GM12878 (cell line): Measurements from ENCODE around the gene RAB6B.

Experiments used
- CEBPB ChIP-seq, 2 experiments: fragments of 150-350 bp in 1 of 2; IDR thresholded peaks; 2 replicates each; pipeline ENCODE4 v1.6.1; 2012 to 2014; ENCODE audit warnings: low read depth in 2 of 2, low read length in 2 of 2, borderline replicate concordance in 1 of 2, inconsistent platforms in 1 of 2
- EGR1 ChIP-seq, 2 experiments: IDR thresholded peaks; 1 replicate in 1 of 2; 2 replicates in 1 of 2; pipeline ENCODE4 v1.6.1; 2011 to 2012; ENCODE audit warnings: low read depth in 2 of 2, low read length in 2 of 2, borderline replicate concordance in 1 of 2, mild to moderate bottlenecking in 1 of 2, moderate library complexity in 1 of 2
- ESRRA ChIP-seq: IDR thresholded peaks from 2 replicates; pipeline ENCODE4 v1.6.1; 2012; ENCODE audit warnings: mild to moderate bottlenecking, low read length, improper control_type of control experiment
- MTA2 ChIP-seq: fragments of 450-650 bp; IDR thresholded peaks from 2 replicates; pipeline ENCODE4 v1.6.1; 2016; ENCODE audit warnings: low read depth, mild to moderate bottlenecking, moderate library complexity
- POLR2A ChIP-seq: IDR thresholded peaks from 2 replicates; pipeline ENCODE4 v1.6.1; 2011; ENCODE audit warnings: low read depth, mild to moderate bottlenecking, low read length
- POLR2AphosphoS5 ChIP-seq: IDR thresholded peaks from 2 replicates; pipeline ENCODE4 v1.6.1; 2011; ENCODE audit warnings: mild to moderate bottlenecking, low read length, inconsistent platforms
- TAF1 ChIP-seq: IDR thresholded peaks from 2 replicates; pipeline ENCODE4 v1.6.1; 2011; ENCODE audit warnings: mild to moderate bottlenecking, low read depth, low read length, borderline replicate concordance
- TF ChIP-seq, protein P1 (sequence below), 3 experiments: IDR thresholded peaks in 2 of 3; conservative IDR thresholded peaks in 1 of 3; 2 replicates each; pipeline ENCODE4 v1.5.1; 2011; ENCODE audit warnings: low read depth in 3 of 3, low read length in 3 of 3, mild to moderate bottlenecking in 3 of 3, control low read depth in 2 of 3, moderate library complexity in 2 of 3, inconsistent platforms in 1 of 3, mixed read lengths in 1 of 3; ENCODE audit not compliant: control insufficient read depth in 2 of 3, insufficient read depth in 1 of 3; ENCODE audit errors: extremely low read depth in 1 of 3
- TF ChIP-seq, protein P2 (sequence below): IDR thresholded peaks from 2 replicates; pipeline ENCODE4 v1.6.1; 2011; ENCODE audit warnings: low read depth, mild to moderate bottlenecking, low read length, moderate library complexity, borderline replicate concordance; ENCODE audit errors: extremely low read depth
- TF ChIP-seq, protein P3 (sequence below): IDR thresholded peaks from 2 replicates; pipeline ENCODE4 v1.6.1; 2012; ENCODE audit warnings: mild to moderate bottlenecking, low read depth, low read length

DNA sequence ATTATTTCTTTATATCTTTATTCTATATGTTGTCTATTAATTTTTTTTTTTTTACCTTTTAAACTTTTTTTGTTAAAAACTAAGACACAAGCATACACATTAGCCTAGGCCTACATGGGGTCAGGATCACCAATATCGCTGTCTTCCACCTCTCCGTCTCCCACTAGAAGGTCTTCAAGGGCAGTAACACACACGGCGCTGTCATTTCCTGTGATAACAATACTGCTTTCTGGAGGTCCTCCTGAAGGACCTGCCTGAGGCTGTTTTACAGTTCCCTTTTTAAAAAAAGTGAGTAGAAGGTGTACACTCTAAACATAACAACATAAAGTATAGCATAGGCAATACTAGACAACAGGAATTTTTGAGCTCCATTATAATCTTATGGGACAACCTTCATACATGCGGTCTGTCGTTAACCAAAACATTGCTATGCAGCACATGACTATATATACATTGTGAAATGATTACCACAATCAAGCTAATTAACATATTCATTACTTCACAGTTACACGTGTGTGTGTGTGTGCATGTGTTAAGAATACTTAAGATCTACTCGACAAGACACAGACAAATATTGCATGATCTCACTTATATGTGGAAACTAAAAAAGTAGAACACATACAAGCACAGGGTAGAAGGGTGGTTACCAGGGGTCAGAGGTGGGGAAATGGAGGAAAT is 20.8 kb downstream of the RAB6B start:
- TF ChIP-seq, protein P1, sequence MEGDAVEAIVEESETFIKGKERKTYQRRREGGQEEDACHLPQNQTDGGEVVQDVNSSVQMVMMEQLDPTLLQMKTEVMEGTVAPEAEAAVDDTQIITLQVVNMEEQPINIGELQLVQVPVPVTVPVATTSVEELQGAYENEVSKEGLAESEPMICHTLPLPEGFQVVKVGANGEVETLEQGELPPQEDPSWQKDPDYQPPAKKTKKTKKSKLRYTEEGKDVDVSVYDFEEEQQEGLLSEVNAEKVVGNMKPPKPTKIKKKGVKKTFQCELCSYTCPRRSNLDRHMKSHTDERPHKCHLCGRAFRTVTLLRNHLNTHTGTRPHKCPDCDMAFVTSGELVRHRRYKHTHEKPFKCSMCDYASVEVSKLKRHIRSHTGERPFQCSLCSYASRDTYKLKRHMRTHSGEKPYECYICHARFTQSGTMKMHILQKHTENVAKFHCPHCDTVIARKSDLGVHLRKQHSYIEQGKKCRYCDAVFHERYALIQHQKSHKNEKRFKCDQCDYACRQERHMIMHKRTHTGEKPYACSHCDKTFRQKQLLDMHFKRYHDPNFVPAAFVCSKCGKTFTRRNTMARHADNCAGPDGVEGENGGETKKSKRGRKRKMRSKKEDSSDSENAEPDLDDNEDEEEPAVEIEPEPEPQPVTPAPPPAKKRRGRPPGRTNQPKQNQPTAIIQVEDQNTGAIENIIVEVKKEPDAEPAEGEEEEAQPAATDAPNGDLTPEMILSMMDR (IDR thresholded peaks at IDR 0.05 in 2 of 3, conservative IDR thresholded peaks at IDR 0.05 in 1 of 3; ENCODE audit: control insufficient read depth in 2 of 3, extremely low read depth in 1 of 3, insufficient read depth in 1 of 3, low read depth in 3 of 3, low read length in 3 of 3): no peak
- TF ChIP-seq, protein P2, sequence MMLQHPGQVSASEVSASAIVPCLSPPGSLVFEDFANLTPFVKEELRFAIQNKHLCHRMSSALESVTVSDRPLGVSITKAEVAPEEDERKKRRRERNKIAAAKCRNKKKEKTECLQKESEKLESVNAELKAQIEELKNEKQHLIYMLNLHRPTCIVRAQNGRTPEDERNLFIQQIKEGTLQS: no peak
- TF ChIP-seq, protein P3, sequence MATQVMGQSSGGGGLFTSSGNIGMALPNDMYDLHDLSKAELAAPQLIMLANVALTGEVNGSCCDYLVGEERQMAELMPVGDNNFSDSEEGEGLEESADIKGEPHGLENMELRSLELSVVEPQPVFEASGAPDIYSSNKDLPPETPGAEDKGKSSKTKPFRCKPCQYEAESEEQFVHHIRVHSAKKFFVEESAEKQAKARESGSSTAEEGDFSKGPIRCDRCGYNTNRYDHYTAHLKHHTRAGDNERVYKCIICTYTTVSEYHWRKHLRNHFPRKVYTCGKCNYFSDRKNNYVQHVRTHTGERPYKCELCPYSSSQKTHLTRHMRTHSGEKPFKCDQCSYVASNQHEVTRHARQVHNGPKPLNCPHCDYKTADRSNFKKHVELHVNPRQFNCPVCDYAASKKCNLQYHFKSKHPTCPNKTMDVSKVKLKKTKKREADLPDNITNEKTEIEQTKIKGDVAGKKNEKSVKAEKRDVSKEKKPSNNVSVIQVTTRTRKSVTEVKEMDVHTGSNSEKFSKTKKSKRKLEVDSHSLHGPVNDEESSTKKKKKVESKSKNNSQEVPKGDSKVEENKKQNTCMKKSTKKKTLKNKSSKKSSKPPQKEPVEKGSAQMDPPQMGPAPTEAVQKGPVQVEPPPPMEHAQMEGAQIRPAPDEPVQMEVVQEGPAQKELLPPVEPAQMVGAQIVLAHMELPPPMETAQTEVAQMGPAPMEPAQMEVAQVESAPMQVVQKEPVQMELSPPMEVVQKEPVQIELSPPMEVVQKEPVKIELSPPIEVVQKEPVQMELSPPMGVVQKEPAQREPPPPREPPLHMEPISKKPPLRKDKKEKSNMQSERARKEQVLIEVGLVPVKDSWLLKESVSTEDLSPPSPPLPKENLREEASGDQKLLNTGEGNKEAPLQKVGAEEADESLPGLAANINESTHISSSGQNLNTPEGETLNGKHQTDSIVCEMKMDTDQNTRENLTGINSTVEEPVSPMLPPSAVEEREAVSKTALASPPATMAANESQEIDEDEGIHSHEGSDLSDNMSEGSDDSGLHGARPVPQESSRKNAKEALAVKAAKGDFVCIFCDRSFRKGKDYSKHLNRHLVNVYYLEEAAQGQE: no peak
- TF ChIP-seq TAF1 (no peak), POLR2AphosphoS5 (no peak), MTA2 (no peak), ESRRA (no peak), EGR1 (IDR thresholded peaks at IDR 0.05; ENCODE audit: borderline replicate concordance in 1 of 2, low read depth in 2 of 2, low read length in 2 of 2) (no peak), POLR2A (no peak), CEBPB (IDR thresholded peaks at IDR 0.05; ENCODE audit: borderline replicate concordance in 1 of 2, low read depth in 2 of 2, low read length in 2 of 2) (no peak)
